ENCODE results near the gene STEAP2. TPM values are rescaled to one million over a fixed set of nuclear protein-coding genes. Genes with fewer than 3 reads are reported as not detected.

STEAP2 gene
- total RNA-seq, 1 experiment from 2014 or later = 17.0 TPM

DNA sequence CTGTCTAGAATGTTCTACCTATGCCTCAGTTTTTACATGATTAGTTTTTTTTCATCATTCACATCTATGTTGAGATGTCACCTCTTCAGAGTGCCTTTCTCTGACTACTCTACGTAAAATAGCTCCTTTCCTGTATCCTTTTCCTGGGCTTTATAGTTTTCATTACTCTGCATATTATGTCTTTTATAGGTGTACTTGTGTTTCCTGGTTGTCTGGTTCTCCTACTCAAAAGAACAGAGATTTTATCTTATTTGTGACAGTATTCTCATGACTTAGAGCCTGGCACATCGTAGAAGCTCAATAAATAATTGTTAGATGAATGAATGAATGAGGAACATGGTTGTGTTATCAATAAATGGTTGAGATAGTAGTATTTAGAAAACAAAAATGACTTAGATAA, 39.4 kb upstream of the STEAP2 start:
- Mint-ChIP-seq H3K9me3 (peaks cover 4% of the 10 kb centered on the region), H3K36me3 (peaks cover 2% of the 10 kb centered on the region; the same call in 1 of the 2 replicates), H3K4me3 (no peak overlapping the region), H3K4me1 (no peaks in the 10 kb centered on the region), H3K27me3 (ENCODE audit: low read depth) (no peaks in the 10 kb centered on the region), H3K27ac (no peak overlapping the region)
- TF ChIP-seq ZNF423 (CRISPR knock-in tag; IDR thresholded peaks at IDR 0.05) = no peak
- DNase-seq (ENCODE audit: low spot score) (no peak), ATAC-seq (no peak)
- ChIA-PET CTCF (no interaction called here), POLR2A (no interaction called here)

DNA sequence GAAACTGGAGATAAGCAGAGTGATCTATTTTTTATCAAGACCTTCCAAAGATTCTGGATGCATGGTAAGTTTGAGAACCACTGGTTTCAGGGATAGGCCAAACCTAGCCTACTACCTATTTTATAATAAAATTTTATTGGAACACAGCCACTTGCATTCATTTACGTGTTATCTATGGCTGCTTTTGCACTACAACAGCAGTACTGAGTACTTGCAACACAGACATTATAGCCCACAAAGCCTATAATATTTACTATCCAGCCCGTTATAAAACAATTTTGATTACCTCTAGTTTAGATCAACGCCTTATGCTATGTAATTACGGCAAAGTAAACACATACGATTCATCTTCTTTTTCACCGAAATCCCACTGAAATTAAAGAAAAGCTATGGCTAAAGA, 38.9 kb upstream of the STEAP2 start:
- DNase-seq (ENCODE audit: low spot score) (no peak), ATAC-seq (no peak)
- ChIA-PET POLR2A (no interaction called here), CTCF (no interaction called here)
- Mint-ChIP-seq H3K27ac (no peak overlapping the region), H3K4me1 (no peaks in the 10 kb centered on the region), H3K36me3 (peaks cover 2% of the 10 kb centered on the region; the same call in 1 of the 2 replicates), H3K4me3 (no peak overlapping the region), H3K27me3 (ENCODE audit: low read depth) (no peaks in the 10 kb centered on the region), H3K9me3 (peaks cover 4% of the 10 kb centered on the region)
- TF ChIP-seq, protein P1, sequence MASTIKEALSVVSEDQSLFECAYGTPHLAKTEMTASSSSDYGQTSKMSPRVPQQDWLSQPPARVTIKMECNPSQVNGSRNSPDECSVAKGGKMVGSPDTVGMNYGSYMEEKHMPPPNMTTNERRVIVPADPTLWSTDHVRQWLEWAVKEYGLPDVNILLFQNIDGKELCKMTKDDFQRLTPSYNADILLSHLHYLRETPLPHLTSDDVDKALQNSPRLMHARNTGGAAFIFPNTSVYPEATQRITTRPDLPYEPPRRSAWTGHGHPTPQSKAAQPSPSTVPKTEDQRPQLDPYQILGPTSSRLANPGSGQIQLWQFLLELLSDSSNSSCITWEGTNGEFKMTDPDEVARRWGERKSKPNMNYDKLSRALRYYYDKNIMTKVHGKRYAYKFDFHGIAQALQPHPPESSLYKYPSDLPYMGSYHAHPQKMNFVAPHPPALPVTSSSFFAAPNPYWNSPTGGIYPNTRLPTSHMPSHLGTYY (CRISPR knock-in tag; IDR thresholded peaks at IDR 0.05) = no peak
- TF ChIP-seq OVOL2 (CRISPR knock-in tag; IDR thresholded peaks at IDR 0.05; ENCODE audit: borderline replicate concordance) = no peak

DNA sequence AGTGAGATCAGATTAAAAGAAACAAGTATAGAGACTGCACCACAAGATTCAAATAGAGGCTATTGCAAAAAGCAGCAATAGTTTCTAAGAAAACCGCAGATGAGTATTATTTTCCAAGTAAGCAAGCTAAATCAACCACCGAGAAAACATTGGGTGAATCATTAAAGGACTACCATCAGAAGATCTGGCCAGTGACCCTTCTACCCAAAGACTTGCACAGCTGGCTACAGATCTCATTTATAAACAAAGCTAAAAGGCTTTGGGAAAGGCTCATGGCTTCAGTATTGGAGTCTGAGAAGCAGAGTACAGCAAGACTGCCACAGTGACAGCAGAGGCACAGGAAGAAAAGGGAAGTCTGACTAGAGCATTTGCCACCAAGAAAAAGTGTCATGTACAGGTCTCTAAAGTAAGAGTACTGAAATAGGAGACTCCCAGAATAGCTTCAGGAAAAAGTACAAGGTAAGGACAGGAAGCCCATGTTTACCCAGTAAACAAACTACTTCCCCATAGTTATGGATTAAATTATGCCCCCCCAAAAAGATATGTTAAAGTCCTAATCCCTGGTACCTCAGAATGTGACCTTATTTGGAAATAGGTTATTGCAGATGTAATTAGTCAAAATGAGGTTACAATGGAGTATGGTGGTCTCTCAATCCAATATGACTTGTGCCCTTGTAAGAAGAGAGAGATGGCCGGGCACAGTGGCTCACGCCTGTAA, 38.3 kb upstream of the STEAP2 start:
- no peaks in the 10 kb centered on the region for H3K4me1 Mint-ChIP-seq
- TF ChIP-seq PRRX2 (CRISPR knock-in tag; IDR thresholded peaks at IDR 0.05) = no peak
- no peak for TF ChIP-seq RORB (CRISPR knock-in tag; IDR thresholded peaks at IDR 0.05)
- TF ChIP-seq, protein P2, sequence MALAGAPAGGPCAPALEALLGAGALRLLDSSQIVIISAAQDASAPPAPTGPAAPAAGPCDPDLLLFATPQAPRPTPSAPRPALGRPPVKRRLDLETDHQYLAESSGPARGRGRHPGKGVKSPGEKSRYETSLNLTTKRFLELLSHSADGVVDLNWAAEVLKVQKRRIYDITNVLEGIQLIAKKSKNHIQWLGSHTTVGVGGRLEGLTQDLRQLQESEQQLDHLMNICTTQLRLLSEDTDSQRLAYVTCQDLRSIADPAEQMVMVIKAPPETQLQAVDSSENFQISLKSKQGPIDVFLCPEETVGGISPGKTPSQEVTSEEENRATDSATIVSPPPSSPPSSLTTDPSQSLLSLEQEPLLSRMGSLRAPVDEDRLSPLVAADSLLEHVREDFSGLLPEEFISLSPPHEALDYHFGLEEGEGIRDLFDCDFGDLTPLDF (CRISPR knock-in tag; IDR thresholded peaks at IDR 0.05) = no peak
- TF ChIP-seq IRF2 (CRISPR knock-in tag; IDR thresholded peaks at IDR 0.05; ENCODE audit: borderline replicate concordance, low read depth) = no peak
- no peak for TF ChIP-seq ZBTB21 (CRISPR knock-in tag; IDR thresholded peaks at IDR 0.05; ENCODE audit: borderline replicate concordance)
- no peak for TF ChIP-seq JAZF1 (CRISPR knock-in tag; IDR thresholded peaks at IDR 0.05)
- no peak overlapping the region for H3K4me3 Mint-ChIP-seq
- ChIA-PET POLR2A (no interaction called here), CTCF (no interaction called here)
- no peak for ATAC-seq
- no peak for DNase-seq (ENCODE audit: low spot score)
- H3K9me3 Mint-ChIP-seq = peaks cover 4% of the 10 kb centered on the region
- peaks cover 2% of the 10 kb centered on the region; the same call in 1 of the 2 replicates for H3K36me3 Mint-ChIP-seq
- H3K27me3 Mint-ChIP-seq (ENCODE audit: low read depth) = no peaks in the 10 kb centered on the region
- H3K27ac Mint-ChIP-seq = no peak overlapping the region

DNA sequence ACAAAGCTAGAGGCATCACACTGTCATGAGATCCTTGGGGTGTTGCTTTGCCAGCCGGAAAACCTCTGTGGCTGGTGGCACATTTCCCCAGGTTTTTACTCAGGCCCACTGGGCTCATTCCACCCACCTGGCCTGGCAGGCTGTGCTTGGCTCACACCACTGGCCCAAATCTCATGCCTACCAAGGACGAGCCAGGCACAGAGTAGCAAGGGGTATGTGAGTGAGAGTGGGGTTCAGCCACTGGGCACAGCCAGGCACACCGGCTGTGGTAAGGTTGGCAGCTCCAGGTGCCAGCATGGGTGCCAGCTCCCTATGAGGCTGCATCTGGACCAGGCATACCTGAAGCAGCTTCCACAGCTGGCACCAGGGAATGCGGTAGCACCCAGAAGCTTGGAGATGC, 35.9 kb upstream of the STEAP2 start:
- no peak overlapping the region for H3K4me3 Mint-ChIP-seq
- peaks cover 8% of the 10 kb centered on the region for H3K4me1 Mint-ChIP-seq
- no peaks in the 10 kb centered on the region for H3K27me3 Mint-ChIP-seq (ENCODE audit: low read depth)
- POLR2A ChIA-PET = no interaction called here
- CTCF ChIA-PET = no interaction called here
- DNase-seq (ENCODE audit: low spot score) (no peak), ATAC-seq (no peak)
- H3K36me3 Mint-ChIP-seq = no peaks in the 10 kb centered on the region
- H3K27ac Mint-ChIP-seq = no peak overlapping the region
- H3K9me3 Mint-ChIP-seq = no peaks in the 10 kb centered on the region
- no peak for TF ChIP-seq SP1 (CRISPR knock-in tag; conservative IDR thresholded peaks at IDR 0.05)
- TF ChIP-seq, protein P3, sequence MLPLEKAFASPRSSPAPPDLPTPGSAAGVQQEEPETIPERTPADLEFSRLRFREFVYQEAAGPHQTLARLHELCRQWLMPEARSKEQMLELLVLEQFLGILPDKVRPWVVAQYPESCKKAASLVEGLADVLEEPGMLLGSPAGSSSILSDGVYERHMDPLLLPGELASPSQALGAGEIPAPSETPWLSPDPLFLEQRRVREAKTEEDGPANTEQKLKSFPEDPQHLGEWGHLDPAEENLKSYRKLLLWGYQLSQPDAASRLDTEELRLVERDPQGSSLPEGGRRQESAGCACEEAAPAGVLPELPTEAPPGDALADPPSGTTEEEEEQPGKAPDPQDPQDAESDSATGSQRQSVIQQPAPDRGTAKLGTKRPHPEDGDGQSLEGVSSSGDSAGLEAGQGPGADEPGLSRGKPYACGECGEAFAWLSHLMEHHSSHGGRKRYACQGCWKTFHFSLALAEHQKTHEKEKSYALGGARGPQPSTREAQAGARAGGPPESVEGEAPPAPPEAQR (CRISPR knock-in tag; IDR thresholded peaks at IDR 0.05) = no peak
- TF ChIP-seq CREB1 (CRISPR knock-in tag; IDR thresholded peaks at IDR 0.05) = no peak
- TF ChIP-seq NR2C2 (CRISPR knock-in tag; IDR thresholded peaks at IDR 0.05) = no peak
- TF ChIP-seq, protein P4, sequence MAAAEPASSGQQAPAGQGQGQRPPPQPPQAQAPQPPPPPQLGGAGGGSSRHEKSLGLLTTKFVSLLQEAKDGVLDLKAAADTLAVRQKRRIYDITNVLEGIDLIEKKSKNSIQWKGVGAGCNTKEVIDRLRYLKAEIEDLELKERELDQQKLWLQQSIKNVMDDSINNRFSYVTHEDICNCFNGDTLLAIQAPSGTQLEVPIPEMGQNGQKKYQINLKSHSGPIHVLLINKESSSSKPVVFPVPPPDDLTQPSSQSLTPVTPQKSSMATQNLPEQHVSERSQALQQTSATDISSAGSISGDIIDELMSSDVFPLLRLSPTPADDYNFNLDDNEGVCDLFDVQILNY (CRISPR knock-in tag; IDR thresholded peaks at IDR 0.05) = no peak
- TF ChIP-seq, protein P5, sequence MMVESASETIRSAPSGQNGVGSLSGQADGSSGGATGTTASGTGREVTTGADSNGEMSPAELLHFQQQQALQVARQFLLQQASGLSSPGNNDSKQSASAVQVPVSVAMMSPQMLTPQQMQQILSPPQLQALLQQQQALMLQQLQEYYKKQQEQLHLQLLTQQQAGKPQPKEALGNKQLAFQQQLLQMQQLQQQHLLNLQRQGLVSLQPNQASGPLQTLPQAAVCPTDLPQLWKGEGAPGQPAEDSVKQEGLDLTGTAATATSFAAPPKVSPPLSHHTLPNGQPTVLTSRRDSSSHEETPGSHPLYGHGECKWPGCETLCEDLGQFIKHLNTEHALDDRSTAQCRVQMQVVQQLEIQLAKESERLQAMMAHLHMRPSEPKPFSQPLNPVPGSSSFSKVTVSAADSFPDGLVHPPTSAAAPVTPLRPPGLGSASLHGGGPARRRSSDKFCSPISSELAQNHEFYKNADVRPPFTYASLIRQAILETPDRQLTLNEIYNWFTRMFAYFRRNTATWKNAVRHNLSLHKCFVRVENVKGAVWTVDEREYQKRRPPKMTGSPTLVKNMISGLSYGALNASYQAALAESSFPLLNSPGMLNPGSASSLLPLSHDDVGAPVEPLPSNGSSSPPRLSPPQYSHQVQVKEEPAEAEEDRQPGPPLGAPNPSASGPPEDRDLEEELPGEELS (CRISPR knock-in tag; IDR thresholded peaks at IDR 0.05) = no peak
- no peak for TF ChIP-seq ZNF671 (CRISPR knock-in tag; IDR thresholded peaks at IDR 0.05)
- no peak for TF ChIP-seq ETV6 (CRISPR knock-in tag; IDR thresholded peaks at IDR 0.05)
- TF ChIP-seq ATF1 (CRISPR knock-in tag; IDR thresholded peaks at IDR 0.05) = no peak
- TF ChIP-seq ZNF232 (CRISPR knock-in tag; IDR thresholded peaks at IDR 0.05) = no peak
- TF ChIP-seq FOXP1 (CRISPR knock-in tag; IDR thresholded peaks at IDR 0.05; ENCODE audit: borderline replicate concordance) = no peak
- no peak for TF ChIP-seq ZNF396 (CRISPR knock-in tag; IDR thresholded peaks at IDR 0.05; ENCODE audit: borderline replicate concordance)
- no peak for TF ChIP-seq ZBTB21 (CRISPR knock-in tag; IDR thresholded peaks at IDR 0.05; ENCODE audit: borderline replicate concordance)
